ENCODE results near the gene SOBP.

GRCh38 chr6:107658920-107659865, 169.3 kb downstream of the SOBP start:
- TF ChIP-seq CREB5 (CRISPR knock-in tag; IDR thresholded peaks at IDR 0.05; ENCODE audit: low read depth) (no peak), TSHZ2 (CRISPR knock-in tag; IDR thresholded peaks at IDR 0.05) (no peak), ZFP30 (CRISPR knock-in tag; IDR thresholded peaks at IDR 0.05) (no peak), PATZ1 (CRISPR knock-in tag; IDR thresholded peaks at IDR 0.05; ENCODE audit: borderline replicate concordance) (no peak), TOX (CRISPR knock-in tag; IDR thresholded peaks at IDR 0.05; ENCODE audit: borderline replicate concordance) (no peak), ZNF70 (CRISPR knock-in tag; IDR thresholded peaks at IDR 0.05) (no peak), ZFP3 (CRISPR knock-in tag; IDR thresholded peaks at IDR 0.05) (no peak), SNAI2 (CRISPR knock-in tag; IDR thresholded peaks at IDR 0.05) (no peak), RARB (CRISPR knock-in tag; IDR thresholded peaks at IDR 0.05) (no peak)

Data from SK-N-SH treated with all-trans-retinoic acid at 6 μM for 48 hours (cell line).